H1 (cell line): ENCODE results near the gene SPECC1. TPM values are rescaled to one million over a fixed set of nuclear protein-coding genes. Genes with fewer than 3 reads are reported as not detected.

ENCODE experiments used
- CTCF ChIA-PET: fragments of 300-600 bp; sonication (Branson Sonifier 250); formaldehyde crosslinking; loops from one replicate; lab custom pipeline; 2021; ENCODE audit not compliant: partially characterized antibody; lab: Charles Lee
- POLR2A ChIA-PET: fragments of 300-600 bp; sonication (Branson Sonifier 250); formaldehyde crosslinking; loops from one replicate; lab custom pipeline; 2021; ENCODE audit warnings: inconsistent platforms; ENCODE audit not compliant: partially characterized antibody; lab: Charles Lee
- DNase-seq, 2 experiments: peaks; one replicate each; pipeline versions ENCODE4 v3.0.0 to v3.0.0-alpha.2; 2010 to 2022; ENCODE audit warnings: low spot score in 2 of 2, low read depth in 1 of 2, mixed read lengths in 1 of 2
- FAIRE-seq: peaks from 2 replicates; lab custom pipeline; 2011; peaks lifted over from hg19 to GRCh38; lab: Jason Lieb, UNC
- H2AFZ ChIP-seq: 2 replicates; pipeline ENCODE4 v1.8.1; 2012; ENCODE audit warnings: low read length, inconsistent platforms
- H2AK5ac ChIP-seq: 2 replicates; pipeline ENCODE4 v1.6.1; 2013; ENCODE audit warnings: low read depth, low read length
- H2BK120ac ChIP-seq: replicated peaks from 2 replicates; pipeline ENCODE3; 2013; ENCODE audit warnings: low read depth, low read length, inconsistent platforms
- H2BK12ac ChIP-seq: 2 replicates; pipeline ENCODE4 v1.6.1; 2013; ENCODE audit warnings: low read depth, low read length
- H2BK15ac ChIP-seq: 2 replicates; pipeline ENCODE4 v1.6.1; 2013; ENCODE audit warnings: low read length
- H2BK20ac ChIP-seq: 2 replicates; pipeline ENCODE4 v1.6.1; 2013; ENCODE audit warnings: low read length
- H2BK5ac ChIP-seq: 2 replicates; pipeline ENCODE4 v1.6.1; 2013; ENCODE audit warnings: low read depth, low read length
- H3K14ac ChIP-seq: 2 replicates; pipeline ENCODE4 v1.6.1; 2013; ENCODE audit warnings: inconsistent platforms; ENCODE audit not compliant: insufficient read length
- H3K18ac ChIP-seq: 2 replicates; pipeline ENCODE4 v1.6.1; 2013; ENCODE audit warnings: low read length; ENCODE audit errors: extremely low read depth
- H3K23ac ChIP-seq: 2 replicates; pipeline ENCODE4 v1.6.1; 2013; ENCODE audit warnings: inconsistent platforms; ENCODE audit not compliant: insufficient read length
- H3K23me2 ChIP-seq: 2 replicates; pipeline ENCODE4 v1.6.1; 2013; ENCODE audit warnings: low read depth, low read length
- H3K27ac ChIP-seq: 2 replicates; pipeline ENCODE4 v1.6.1; 2011; ENCODE audit warnings: low read depth, low read length, inconsistent platforms
- H3K27me3 ChIP-seq, 4 experiments: replicated peaks in 1 of 4; 1 replicate in 1 of 4; 2 replicates in 3 of 4; pipeline versions ENCODE4 v1.6.1 to v1.8.1; 2011 to 2013; ENCODE audit warnings: low read length in 3 of 4, mild to moderate bottlenecking in 3 of 4, inconsistent platforms in 2 of 4, mixed read lengths in 2 of 4, moderate library complexity in 1 of 4; ENCODE audit not compliant: control insufficient read depth in 3 of 4, insufficient read depth in 3 of 4; ENCODE audit errors: extremely low read depth in 1 of 4
- H3K36me3 ChIP-seq, 4 experiments: 2 replicates each; pipeline versions ENCODE4 v1.6.1 to v1.8.1; 2011 to 2013; ENCODE audit warnings: mild to moderate bottlenecking in 4 of 4, low read length in 3 of 4, moderate library complexity in 2 of 4, control low read depth in 1 of 4, inconsistent platforms in 1 of 4; ENCODE audit not compliant: insufficient read depth in 4 of 4, control insufficient read depth in 2 of 4
- H3K4ac ChIP-seq: replicated peaks from 2 replicates; pipeline ENCODE3; 2013; ENCODE audit warnings: low read length, low read depth, mixed read lengths, inconsistent platforms; ENCODE audit not compliant: insufficient read length
- H3K4me1 ChIP-seq, 4 experiments: replicated peaks in 1 of 4; 1 replicate in 1 of 4; 2 replicates in 3 of 4; pipeline versions ENCODE4 v1.6.1 to v1.8.1; 2011 to 2013; ENCODE audit warnings: low read length in 3 of 4, inconsistent platforms in 2 of 4, mixed read lengths in 1 of 4; ENCODE audit not compliant: insufficient read depth in 4 of 4, control insufficient read depth in 3 of 4
- H3K4me2 ChIP-seq, 2 experiments: 2 replicates each; pipeline versions ENCODE4 v1.6.1 to v1.8.1; 2011 to 2013; ENCODE audit warnings: low read depth in 2 of 2, low read length in 2 of 2, control low read depth in 1 of 2, inconsistent platforms in 1 of 2, mild to moderate bottlenecking in 1 of 2; ENCODE audit not compliant: insufficient read depth in 1 of 2
- H3K4me3 ChIP-seq, 4 experiments: fragments of 200-600, 300-600 bp in 1 of 4; sonication (generic), shearing (Covaris generic), sonication (Bioruptor Twin) in 1 of 4; 2 replicates each; pipeline versions ENCODE4 v1.5.1 to v1.8.1; 2011 to 2016; ENCODE audit warnings: low read length in 4 of 4, low read depth in 3 of 4, control low read depth in 2 of 4, inconsistent platforms in 2 of 4, mild to moderate bottlenecking in 2 of 4, mixed read lengths in 1 of 4, moderate library complexity in 1 of 4; ENCODE audit not compliant: insufficient read depth in 2 of 4; ENCODE audit errors: extremely low read depth in 1 of 4
- H3K56ac ChIP-seq: replicated peaks from 2 replicates; pipeline ENCODE3; 2013; ENCODE audit warnings: low read depth, mild to moderate bottlenecking, mixed read lengths, low read length, inconsistent platforms; ENCODE audit not compliant: insufficient read length
- H3K79me1 ChIP-seq: 2 replicates; pipeline ENCODE4 v1.6.1; 2013; ENCODE audit warnings: low read depth, low read length, control low read depth
- H3K79me2 ChIP-seq, 2 experiments: 2 replicates each; pipeline versions ENCODE4 v1.6.1 to v1.8.1; 2012 to 2013; ENCODE audit warnings: low read length in 2 of 2, mild to moderate bottlenecking in 2 of 2, inconsistent platforms in 1 of 2; ENCODE audit not compliant: insufficient read depth in 2 of 2, control insufficient read depth in 1 of 2
- H3K9ac ChIP-seq, 4 experiments: replicated peaks in 1 of 4; 1 replicate in 1 of 4; 2 replicates in 3 of 4; pipeline versions ENCODE4 v1.6.1 to v1.8.1; 2011 to 2013; ENCODE audit warnings: low read depth in 3 of 4, low read length in 3 of 4, control low read depth in 2 of 4, mild to moderate bottlenecking in 2 of 4, moderate library complexity in 2 of 4, inconsistent platforms in 1 of 4; ENCODE audit errors: extremely low read depth in 1 of 4
- H3K9me3 ChIP-seq, 2 experiments: 2 replicates each; pipeline versions ENCODE4 v1.6.1 to v1.8.1; 2012 to 2013; ENCODE audit warnings: mild to moderate bottlenecking in 2 of 2, moderate library complexity in 2 of 2, control low read depth in 1 of 2, inconsistent platforms in 1 of 2, low read depth in 1 of 2, low read length in 1 of 2, mixed read lengths in 1 of 2; ENCODE audit not compliant: insufficient read depth in 2 of 2
- H4K20me1 ChIP-seq, 2 experiments: replicated peaks in 1 of 2; 2 replicates each; pipeline versions ENCODE3 to v1.8.1; 2011 to 2013; ENCODE audit warnings: inconsistent platforms in 2 of 2, low read length in 2 of 2, mild to moderate bottlenecking in 1 of 2; ENCODE audit not compliant: insufficient read depth in 2 of 2, control insufficient read depth in 1 of 2
- H4K5ac ChIP-seq: 2 replicates; pipeline ENCODE4 v1.6.1; 2013; ENCODE audit warnings: low read length, low read depth, mixed read lengths, inconsistent platforms; ENCODE audit not compliant: insufficient read length
- H4K8ac ChIP-seq: 2 replicates; pipeline ENCODE4 v1.8.0; 2013; ENCODE audit warnings: mild to moderate bottlenecking, moderate library complexity, low read length, inconsistent platforms; ENCODE audit not compliant: insufficient read depth; ENCODE audit errors: extremely low read depth
- H4K91ac ChIP-seq: replicated peaks from 2 replicates; pipeline ENCODE3; 2013; ENCODE audit warnings: low read length, mixed read lengths, inconsistent platforms; ENCODE audit not compliant: insufficient read length
- BRCA1 ChIP-seq: IDR thresholded peaks from 2 replicates; pipeline ENCODE4 v1.6.1; 2012; ENCODE audit warnings: low read depth, low read length, improper control_type of control experiment
- CHD2 ChIP-seq: IDR thresholded peaks from 2 replicates; pipeline ENCODE4 v1.6.1; 2012; ENCODE audit warnings: low read length, improper control_type of control experiment
- CTBP2 ChIP-seq: IDR thresholded peaks from 2 replicates; pipeline ENCODE4 v1.7.0; 2011; ENCODE audit warnings: borderline replicate concordance, mild to moderate bottlenecking, moderate library complexity, mixed read lengths, low read length; ENCODE audit not compliant: insufficient read depth, insufficient read length
- EGR1 ChIP-seq: IDR thresholded peaks from 2 replicates; pipeline ENCODE4 v1.6.1; 2011; ENCODE audit warnings: low read depth, low read length, borderline replicate concordance
- EP300 ChIP-seq, 2 experiments: IDR thresholded peaks; 1 replicate in 1 of 2; 2 replicates in 1 of 2; pipeline ENCODE4 v1.6.1; 2011 to 2012; ENCODE audit warnings: low read depth in 2 of 2, low read length in 2 of 2, mild to moderate bottlenecking in 2 of 2, borderline replicate concordance in 1 of 2, inconsistent platforms in 1 of 2, moderate library complexity in 1 of 2
- GTF2F1 ChIP-seq: IDR thresholded peaks from 2 replicates; pipeline ENCODE4 v1.6.1; 2012; ENCODE audit warnings: low read depth, low read length, improper control_type of control experiment, borderline replicate concordance
- HDAC6 ChIP-seq: IDR thresholded peaks from one replicate; pipeline ENCODE4 v1.7.1; 2012; ENCODE audit warnings: low read depth, mild to moderate bottlenecking, inconsistent platforms, low read length, moderate library complexity
- JUN ChIP-seq: IDR thresholded peaks from 2 replicates; pipeline ENCODE4 v1.6.1; 2011; ENCODE audit warnings: low read depth, mild to moderate bottlenecking, improper control_type of control experiment, low read length
- KDM5A ChIP-seq: fragments of 200-600 bp; IDR thresholded peaks from 2 replicates; pipeline ENCODE4 v1.7.1; 2012; ENCODE audit warnings: mild to moderate bottlenecking, low read length, inconsistent platforms, mixed read lengths
- MAX ChIP-seq: IDR thresholded peaks from 2 replicates; pipeline ENCODE4 v1.6.1; 2012; ENCODE audit warnings: inconsistent platforms
- NRF1 ChIP-seq: IDR thresholded peaks from 2 replicates; pipeline ENCODE4 v1.6.1; 2011; ENCODE audit warnings: mild to moderate bottlenecking, low read depth, low read length, improper control_type of control experiment
- SAP30 ChIP-seq: fragments of 300-600 bp; sonication (generic); IDR thresholded peaks from 2 replicates; pipeline ENCODE4 v1.7.1; 2012; ENCODE audit warnings: low read length, moderate library complexity, mild to moderate bottlenecking, inconsistent platforms; ENCODE audit not compliant: insufficient read depth, insufficient replicate concordance
- SP4 ChIP-seq: IDR thresholded peaks from 2 replicates; pipeline ENCODE4 v1.6.1; 2012; ENCODE audit warnings: low read length, inconsistent platforms
- TAF1 ChIP-seq: IDR thresholded peaks from 2 replicates; pipeline ENCODE4 v1.6.1; 2011; ENCODE audit warnings: mild to moderate bottlenecking, low read depth, low read length
- TEAD4 ChIP-seq: IDR thresholded peaks from 2 replicates; pipeline ENCODE4 v1.6.1; 2012; ENCODE audit warnings: low read depth, low read length, inconsistent platforms, mixed read lengths
- WGBS, 2 experiments: shearing (Covaris generic) in 1 of 2; methylation state at CpG; one replicate each; pipeline versions ENCODE4 v1.1.6 to v1.1.7; 2013 to 2015; ENCODE audit warnings: low lambda C conversion rate in 2 of 2, mixed read lengths in 2 of 2, inconsistent platforms in 1 of 2, low coverage in 1 of 2, missing lambda C conversion rate in 1 of 2; ENCODE audit not compliant: insufficient replicate concordance in 2 of 2, insufficient coverage in 1 of 2, insufficient read length in 1 of 2; ENCODE audit errors: extremely low coverage in 1 of 2, missing lambda C conversion rate in 1 of 2; 5-methylcytosine and 5-hydroxymethylcytosine counted together
- polyA plus RNA-seq, 7 experiments: library from polyadenylated mRNA; depleted of rRNA in 3 of 7; stranded (reverse) in 5 of 7; unstranded in 2 of 7; fragments of >200 nt in 5 of 7; fragments of 200-250 nt in 2 of 7; gene quantifications; 1 replicate in 5 of 7; 2 replicates in 1 of 7; 4 replicates in 1 of 7; pipeline versions ENCODE4 v1.2.1 to v1.2.3, GENCODE V29; 2011 to 2013; ENCODE audit warnings: missing spikeins in 2 of 7, mixed read lengths in 2 of 7
- total RNA-seq: library from RNA; stranded (reverse); fragmentation: NEBNext Ultra II Directional; extraction: Animal tissue kit (Norgen Biotek cat#: 25700); gene quantifications from 2 replicates; pipeline ENCODE4 v1.2.1, GENCODE V29; 2021

The SPECC1 gene
- total and polyA plus RNA-seq, 2 of the 8 experiments (the other 6 are each of a cell fraction or from before 2014, with no cell fraction given): 35.8 to 87.9 TPM

- Histone ChIP-seq H3K9me3 (no peaks in the 10 kb centered on the region), H3K14ac (no peak overlapping the region), H3K27me3 (no peaks in the 10 kb centered on the region), H3K9ac (no peak overlapping the region), H2AFZ (no peak overlapping the region), H3K79me2 (peaks cover 0 to 95% of the 10 kb centered on the region in 2 experiments), H4K8ac (no peak overlapping the region; the same call in 1 of the 2 replicates), H2BK20ac (no peak overlapping the region), H3K79me1 (peaks cover 6% of the 10 kb centered on the region), H3K4ac (no peak overlapping the region), H3K23ac (no peak overlapping the region), H3K18ac (no peak overlapping the region), H4K20me1 (peaks cover 0 to 4% of the 10 kb centered on the region in 2 experiments), H3K4me2 (no peak overlapping the region), H4K5ac (no peak overlapping the region), H2AK5ac (no peak overlapping the region), H4K91ac (no peak overlapping the region), H3K27ac (no peak overlapping the region), H3K36me3 (no peaks in the 10 kb centered on the region), H3K56ac (no peak overlapping the region), H2BK12ac (no peak overlapping the region), H2BK15ac (no peak overlapping the region), H3K23me2 (no peaks in the 10 kb centered on the region), H2BK120ac (no peak overlapping the region), H3K4me1 (peaks cover 4 to 15% (median 7%) of the 10 kb centered on the region in 4 experiments; a peak in 6 of 7 replicates), H3K4me3 (no peak overlapping the region), H2BK5ac (no peak overlapping the region)
- FAIRE-seq (no peak), DNase-seq (no peak)
- ChIA-PET CTCF (interaction anchor here (1.2 kb wide), 1 partner anchor 11 kb away, joined by 5 read pairs; no protein-coding TSS in a partner anchor), POLR2A (interaction anchor here (1.1 to 1.7 kb wide), 4 partner anchors 11 to 23 kb away, joined by 3 to 6 read pairs (median 3); no protein-coding TSS in a partner anchor)
- WGBS, 2 experiments: 88% methylated on average over 3 of the region's 3 CpGs; no CpG with 5 or more reads in 1 of the 2 experiments
- TF ChIP-seq TEAD4: no peak
- no peak for TF ChIP-seq GTF2F1
- no peak for TF ChIP-seq TAF1
- no peak for TF ChIP-seq NRF1
- no peak for TF ChIP-seq JUN
- no peak for TF ChIP-seq EP300 (IDR thresholded peaks at IDR 0.05; ENCODE audit: borderline replicate concordance in 1 of 2, low read depth in 2 of 2, low read length in 2 of 2)
- TF ChIP-seq SP4: no peak
- TF ChIP-seq CTBP2: no peak
- no peak for TF ChIP-seq MAX
- no peak for TF ChIP-seq HDAC6
- TF ChIP-seq KDM5A: no peak
- TF ChIP-seq EGR1: no peak
- no peak for TF ChIP-seq CHD2
- no peak for TF ChIP-seq SAP30
- TF ChIP-seq BRCA1: no peak
Observed at GRCh38 chr17:20179041-20179440, 169.9 kb downstream of the SPECC1 start.
